ENCODE data around the gene NRG2. TPM values are rescaled to one million over a fixed set of nuclear protein-coding genes. Genes with fewer than 3 reads are reported as not detected.

The NRG2 gene
- total RNA-seq, 2 experiments from 2014 or later, result not detected

- Mint-ChIP-seq H3K27ac (no peak overlapping the region), H3K27me3 (ENCODE audit: low read depth) (peaks cover 9% of the 10 kb centered on the region), H3K36me3 (ENCODE audit: low read depth) (no peaks in the 10 kb centered on the region), H3K9me3 (no peaks in the 10 kb centered on the region), H3K4me3 (no peak overlapping the region), H3K4me1 (ENCODE audit: low read depth) (no peaks in the 10 kb centered on the region)
- CTCF ChIA-PET, result no interaction called here
- DNase-seq, result no peak
- intact Hi-C loops (cut with micrococcal nuclease), result no loop called here
Measured at GRCh38 chr5:139831624-139832023, 211.5 kb downstream of the NRG2 start.

GRCh38 chr5:139829471-139829870 is 213.6 kb downstream of the NRG2 start:
- CTCF ChIA-PET, result no interaction called here
- H3K4me1 Mint-ChIP-seq (ENCODE audit: low read depth), result no peaks in the 10 kb centered on the region
- intact Hi-C loops (cut with micrococcal nuclease), result no loop called here
- H3K27me3 Mint-ChIP-seq (ENCODE audit: low read depth), result peaks cover 3% of the 10 kb centered on the region
- no peaks in the 10 kb centered on the region for H3K36me3 Mint-ChIP-seq (ENCODE audit: low read depth)
- no peak for DNase-seq
- H3K4me3 Mint-ChIP-seq, result no peak overlapping the region
- no peak overlapping the region for H3K27ac Mint-ChIP-seq
- H3K9me3 Mint-ChIP-seq, result no peaks in the 10 kb centered on the region

- peaks cover 3% of the 10 kb centered on the region for H3K27me3 Mint-ChIP-seq (ENCODE audit: low read depth)
- no peaks in the 10 kb centered on the region for H3K36me3 Mint-ChIP-seq (ENCODE audit: low read depth)
- H3K27ac Mint-ChIP-seq, result no peak overlapping the region
- H3K4me3 Mint-ChIP-seq, result no peak overlapping the region
- no peaks in the 10 kb centered on the region for H3K9me3 Mint-ChIP-seq
- CTCF ChIA-PET, result no interaction called here
- intact Hi-C loops (cut with micrococcal nuclease), result no loop called here
- no peaks in the 10 kb centered on the region for H3K4me1 Mint-ChIP-seq (ENCODE audit: low read depth)
- DNase-seq, result no peak
Measured at GRCh38 chr5:139828207-139828895, 214.7 kb downstream of the NRG2 start.

- no peaks in the 10 kb centered on the region for H3K36me3 Mint-ChIP-seq (ENCODE audit: low read depth)
- no peak overlapping the region for H3K4me3 Mint-ChIP-seq
- no peaks in the 10 kb centered on the region for H3K4me1 Mint-ChIP-seq (ENCODE audit: low read depth)
- CTCF ChIA-PET, result interaction anchor here (0.6 to 2.1 kb wide), 3 partner anchors 30 to 38 kb away, joined by 5 to 6 read pairs (median 5); partner anchors contain the start of gene PSD2
- no peaks in the 10 kb centered on the region for H3K27me3 Mint-ChIP-seq (ENCODE audit: low read depth)
- no peak overlapping the region for H3K27ac Mint-ChIP-seq
- no peak for DNase-seq
- no peaks in the 10 kb centered on the region for H3K9me3 Mint-ChIP-seq
- intact Hi-C loops (cut with micrococcal nuclease), result no loop called here
Measured at GRCh38 chr5:139825690-139826089, 217.4 kb downstream of the NRG2 start.

- Mint-ChIP-seq H3K4me3 (no peak overlapping the region), H3K27me3 (ENCODE audit: low read depth) (no peaks in the 10 kb centered on the region), H3K9me3 (peaks cover 8% of the 10 kb centered on the region), H3K27ac (no peak overlapping the region), H3K36me3 (ENCODE audit: low read depth) (peaks cover under 1% of the 10 kb centered on the region), H3K4me1 (ENCODE audit: low read depth) (no peaks in the 10 kb centered on the region)
- CTCF ChIA-PET, result interaction anchor here (1.3 kb wide), 1 partner anchor 145 kb away, joined by 3 read pairs; no protein-coding TSS in a partner anchor
- intact Hi-C loops (cut with micrococcal nuclease), result no loop called here
- no peak for DNase-seq
Measured at GRCh38 chr5:139823757-139824355, 219.2 kb downstream of the NRG2 start.

GRCh38 chr5:139822553-139823425 is 220.3 kb downstream of the NRG2 start:
- DNase-seq, result no peak
- CTCF ChIA-PET, result interaction anchor here (1.5 kb wide), 1 partner anchor 146 kb away, joined by 3 read pairs; no protein-coding TSS in a partner anchor
- no peaks in the 10 kb centered on the region for H3K4me1 Mint-ChIP-seq (ENCODE audit: low read depth)

GRCh38 chr5:139821806-139822552 is 221.1 kb downstream of the NRG2 start:
- Mint-ChIP-seq H3K4me3 (no peak overlapping the region), H3K27ac (no peak overlapping the region), H3K27me3 (ENCODE audit: low read depth) (no peaks in the 10 kb centered on the region), H3K4me1 (ENCODE audit: low read depth) (no peaks in the 10 kb centered on the region), H3K36me3 (ENCODE audit: low read depth) (peaks cover 2% of the 10 kb centered on the region), H3K9me3 (peaks cover 10% of the 10 kb centered on the region)
- no peak for DNase-seq
- intact Hi-C loops (cut with micrococcal nuclease), result no loop called here
- CTCF ChIA-PET, result interaction anchor here (0.5 to 1.5 kb wide), 2 partner anchors 147 to 154 kb away, joined by 3 read pairs; no protein-coding TSS in a partner anchor

More at GRCh38 chr5:139822553-139823425, 220.3 kb downstream of the NRG2 start:
- intact Hi-C loops (cut with micrococcal nuclease), result no loop called here
- H3K9me3 Mint-ChIP-seq, result peaks cover 10% of the 10 kb centered on the region
- peaks cover 2% of the 10 kb centered on the region for H3K36me3 Mint-ChIP-seq (ENCODE audit: low read depth)
- H3K4me3 Mint-ChIP-seq, result no peak overlapping the region
- H3K27me3 Mint-ChIP-seq (ENCODE audit: low read depth), result no peaks in the 10 kb centered on the region
- H3K27ac Mint-ChIP-seq, result no peak overlapping the region

- intact Hi-C loops (cut with micrococcal nuclease), result no loop called here
- CTCF ChIA-PET, result no interaction called here
- Mint-ChIP-seq H3K4me3 (no peak overlapping the region), H3K36me3 (ENCODE audit: low read depth) (peaks cover 2% of the 10 kb centered on the region), H3K4me1 (ENCODE audit: low read depth) (no peaks in the 10 kb centered on the region), H3K9me3 (peaks cover 10% of the 10 kb centered on the region), H3K27me3 (ENCODE audit: low read depth) (no peaks in the 10 kb centered on the region), H3K27ac (no peak overlapping the region)
- DNase-seq, result no peak
Measured at GRCh38 chr5:139820606-139821005, 222.5 kb downstream of the NRG2 start.

GRCh38 chr5:139820130-139820529 is 223.0 kb downstream of the NRG2 start:
- H3K9me3 Mint-ChIP-seq, result peaks cover 10% of the 10 kb centered on the region
- H3K4me1 Mint-ChIP-seq (ENCODE audit: low read depth), result no peaks in the 10 kb centered on the region
- peaks cover 2% of the 10 kb centered on the region for H3K36me3 Mint-ChIP-seq (ENCODE audit: low read depth)
- DNase-seq, result no peak
- no peak overlapping the region for H3K4me3 Mint-ChIP-seq
- H3K27me3 Mint-ChIP-seq (ENCODE audit: low read depth), result no peaks in the 10 kb centered on the region
- H3K27ac Mint-ChIP-seq, result no peak overlapping the region
- CTCF ChIA-PET, result no interaction called here
- intact Hi-C loops (cut with micrococcal nuclease), result no loop called here

- H3K4me3 Mint-ChIP-seq, result no peak overlapping the region
- intact Hi-C loops (cut with micrococcal nuclease), result no loop called here
- H3K27me3 Mint-ChIP-seq (ENCODE audit: low read depth), result no peaks in the 10 kb centered on the region
- no peak overlapping the region for H3K27ac Mint-ChIP-seq
- CTCF ChIA-PET, result no interaction called here
- H3K4me1 Mint-ChIP-seq (ENCODE audit: low read depth), result no peaks in the 10 kb centered on the region
- peaks cover 10% of the 10 kb centered on the region for H3K9me3 Mint-ChIP-seq
- H3K36me3 Mint-ChIP-seq (ENCODE audit: low read depth), result peaks cover 2% of the 10 kb centered on the region
- DNase-seq, result no peak
Measured at GRCh38 chr5:139817970-139818369, 225.1 kb downstream of the NRG2 start.

- Mint-ChIP-seq H3K27me3 (ENCODE audit: low read depth) (no peaks in the 10 kb centered on the region), H3K36me3 (ENCODE audit: low read depth) (peaks cover 2% of the 10 kb centered on the region), H3K9me3 (peaks cover 10% of the 10 kb centered on the region), H3K4me1 (ENCODE audit: low read depth) (no peaks in the 10 kb centered on the region), H3K27ac (no peak overlapping the region), H3K4me3 (no peak overlapping the region)
- CTCF ChIA-PET, result no interaction called here
- intact Hi-C loops (cut with micrococcal nuclease), result no loop called here
- no peak for DNase-seq
Measured at GRCh38 chr5:139817362-139817761, 225.7 kb downstream of the NRG2 start.

GRCh38 chr5:139816566-139816965 is 226.5 kb downstream of the NRG2 start:
- intact Hi-C loops (cut with micrococcal nuclease), result no loop called here
- DNase-seq, result no peak
- Mint-ChIP-seq H3K36me3 (ENCODE audit: low read depth) (peaks cover 2% of the 10 kb centered on the region), H3K4me3 (no peak overlapping the region), H3K27me3 (ENCODE audit: low read depth) (no peaks in the 10 kb centered on the region), H3K9me3 (peaks cover 10% of the 10 kb centered on the region), H3K4me1 (ENCODE audit: low read depth) (no peaks in the 10 kb centered on the region), H3K27ac (no peak overlapping the region)
- CTCF ChIA-PET, result no interaction called here

Measured in activated naive CD4-positive, alpha-beta T cell treated with anti-CD3 and anti-CD28 coated beads for 36 hours (primary cell).